Neuron (in vitro differentiated cells): ENCODE results near the gene ARHGAP4.

Experiments
- H2AFZ ChIP-seq: one replicate; pipeline ENCODE4 v1.6.1; 2013; ENCODE audit warnings: low read depth, mild to moderate bottlenecking, inconsistent platforms, low read length, moderate library complexity
- H3K27me3 ChIP-seq: one replicate; pipeline ENCODE4 v1.6.1; 2013; ENCODE audit warnings: low read length; ENCODE audit not compliant: insufficient read depth
- H3K36me3 ChIP-seq: one replicate; pipeline ENCODE4 v1.6.1; 2013; ENCODE audit warnings: low read length; ENCODE audit not compliant: insufficient read depth
- H3K4me1 ChIP-seq: one replicate; pipeline ENCODE4 v1.6.1; 2013; ENCODE audit warnings: low read length; ENCODE audit not compliant: insufficient read depth
- H3K4me3 ChIP-seq: 2 replicates; pipeline ENCODE4 v1.5.1; 2013; ENCODE audit warnings: mild to moderate bottlenecking, low read length, moderate library complexity
- H3K9me3 ChIP-seq: one replicate; pipeline ENCODE4 v1.6.1; 2013; ENCODE audit warnings: low read length

The ARHGAP4 gene

DNA sequence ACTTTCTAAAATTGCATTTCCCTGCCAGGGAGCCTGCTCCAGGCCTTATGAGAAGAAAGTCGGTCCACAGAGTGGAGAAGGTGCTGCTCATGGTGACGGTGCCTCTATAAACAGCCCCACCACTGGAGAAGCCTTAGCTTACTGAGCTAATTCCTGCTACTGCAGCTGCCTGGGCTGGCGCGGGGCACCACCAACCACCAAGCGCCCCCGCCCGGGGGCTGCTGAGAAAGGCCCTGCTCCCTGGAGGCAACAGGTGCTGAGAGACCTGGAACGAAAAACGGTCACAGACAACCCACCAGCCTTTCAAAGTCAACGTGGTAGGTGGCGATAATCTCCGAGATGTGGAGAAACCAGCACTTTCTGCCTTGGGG lies 42.7 kb upstream of the ARHGAP4 start:
- H3K4me1 ChIP-seq = peaks cover 38% of the 10 kb centered on the region
- H3K4me3 ChIP-seq = peak overlapping the region; percentile 96
- no peaks in the 10 kb centered on the region for H3K27me3 ChIP-seq
- H3K36me3 ChIP-seq = peaks cover 5% of the 10 kb centered on the region
- H2AFZ ChIP-seq = no peak overlapping the region
- no peaks in the 10 kb centered on the region for H3K9me3 ChIP-seq

GRCh38 chrX:153968255-153968654 lies 42.2 kb upstream of the ARHGAP4 start:
- peaks cover 9% of the 10 kb centered on the region for H3K36me3 ChIP-seq
- H3K4me3 ChIP-seq = no peak overlapping the region

DNA sequence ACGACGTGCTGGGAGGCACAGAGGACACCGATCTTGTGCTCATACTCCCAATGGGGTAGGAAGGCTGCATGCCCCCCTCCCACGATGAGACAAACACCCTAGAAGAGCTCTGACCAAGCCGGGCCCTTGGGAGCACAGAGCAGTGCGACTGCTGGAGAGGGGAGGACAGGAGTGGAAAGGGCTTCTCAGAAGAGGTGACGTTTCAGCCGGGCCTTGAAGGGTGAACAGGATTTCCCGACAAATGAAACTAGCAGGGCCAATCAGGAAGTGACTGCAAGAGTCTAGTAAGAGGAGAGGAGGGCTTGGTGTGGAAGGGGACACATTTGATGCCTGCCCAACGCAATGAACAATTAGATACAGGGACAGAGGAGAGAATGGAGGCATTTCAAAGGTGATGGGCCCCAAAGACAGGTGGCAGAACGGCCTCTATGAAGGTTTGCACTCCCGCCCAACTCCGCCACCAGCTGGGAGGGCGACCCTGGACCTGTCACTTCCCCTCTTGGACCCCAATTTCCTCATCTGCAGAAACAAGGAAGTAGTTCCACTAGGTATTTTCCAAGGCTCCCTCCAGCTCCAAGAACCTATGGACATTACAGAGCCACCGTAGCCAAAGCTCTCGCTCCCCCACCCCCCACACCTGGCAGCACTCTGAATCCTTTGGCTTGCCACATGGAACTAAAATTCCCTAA lies 41.6 kb upstream of the ARHGAP4 start:
- Histone ChIP-seq H3K4me3 (no peak overlapping the region), H3K9me3 (no peaks in the 10 kb centered on the region), H3K4me1 (peaks cover 30% of the 10 kb centered on the region), H2AFZ (no peak overlapping the region), H3K36me3 (peaks cover 10% of the 10 kb centered on the region), H3K27me3 (no peaks in the 10 kb centered on the region)

More at GRCh38 chrX:153968255-153968654, 42.2 kb upstream of the ARHGAP4 start:
- peaks cover 33% of the 10 kb centered on the region for H3K4me1 ChIP-seq
- H3K9me3 ChIP-seq = no peaks in the 10 kb centered on the region
- no peak overlapping the region for H2AFZ ChIP-seq
- no peaks in the 10 kb centered on the region for H3K27me3 ChIP-seq

DNA sequence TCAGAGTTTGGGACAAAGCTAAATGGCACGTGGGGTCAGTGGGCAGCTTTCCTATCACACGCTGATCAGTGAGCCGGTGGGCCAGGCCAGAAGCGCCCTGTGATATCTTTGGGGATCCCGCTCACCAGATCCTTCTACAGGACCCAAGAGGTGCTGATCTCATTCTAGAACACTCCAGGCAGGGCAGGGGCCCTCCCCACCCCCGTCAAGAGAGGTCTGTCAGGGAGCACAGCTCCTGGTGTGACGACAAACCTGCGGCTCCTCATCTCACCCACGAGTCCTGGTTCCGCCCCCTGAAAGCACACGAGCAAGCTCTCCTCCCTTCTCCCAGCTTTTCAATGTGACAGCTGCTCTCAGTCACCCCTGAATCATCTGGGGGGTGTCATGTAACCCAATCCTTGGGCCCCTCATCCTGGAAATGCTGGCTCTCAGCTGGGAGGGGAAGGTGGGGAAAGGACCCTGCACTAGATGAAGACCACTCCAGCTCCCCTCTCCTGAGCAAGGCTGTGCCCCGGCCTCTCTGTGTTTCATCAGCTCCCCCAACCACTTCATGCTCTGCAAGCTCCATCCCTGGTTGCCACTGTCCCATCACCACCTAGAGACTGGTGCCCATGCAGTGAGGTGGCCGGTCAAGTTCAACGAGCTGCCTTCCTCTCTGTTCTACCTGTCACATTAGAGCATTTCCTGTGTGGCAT lies 40.9 kb upstream of the ARHGAP4 start:
- no peaks in the 10 kb centered on the region for H3K27me3 ChIP-seq

DNA sequence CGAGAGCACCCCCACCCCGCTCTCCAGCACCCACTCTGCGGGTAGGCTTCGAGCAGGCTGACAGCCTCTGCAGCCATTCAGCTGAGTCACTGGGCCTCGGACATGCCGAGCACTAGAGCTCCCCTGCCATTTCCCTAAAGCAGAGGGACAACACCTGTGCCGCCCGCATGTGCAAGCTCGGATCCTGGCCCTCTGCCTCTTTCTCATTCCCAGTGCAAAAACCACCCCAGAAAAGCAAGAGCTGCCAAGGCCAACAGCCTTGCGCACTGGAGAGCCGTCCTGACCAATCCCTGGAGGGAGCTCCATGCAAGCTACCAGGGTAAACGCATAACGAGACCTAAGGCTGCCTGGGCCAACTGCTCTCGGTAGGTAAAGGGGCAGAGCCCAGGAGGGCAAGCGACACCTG lies 40.2 kb upstream of the ARHGAP4 start:
- peaks cover 24% of the 10 kb centered on the region for H3K36me3 ChIP-seq
- H3K4me3 ChIP-seq = no peak overlapping the region
- peaks cover 30% of the 10 kb centered on the region for H3K4me1 ChIP-seq
- H2AFZ ChIP-seq = no peak overlapping the region
- H3K27me3 ChIP-seq = no peaks in the 10 kb centered on the region
- no peaks in the 10 kb centered on the region for H3K9me3 ChIP-seq

More for the DNA sequence above, 40.9 kb upstream of the ARHGAP4 start:
- H3K4me3 ChIP-seq = no peak overlapping the region
- H3K9me3 ChIP-seq = no peaks in the 10 kb centered on the region
- no peak overlapping the region for H2AFZ ChIP-seq
- peaks cover 17% of the 10 kb centered on the region for H3K36me3 ChIP-seq
- peaks cover 30% of the 10 kb centered on the region for H3K4me1 ChIP-seq

- peaks cover 30% of the 10 kb centered on the region for H3K4me1 ChIP-seq
- no peak overlapping the region for H2AFZ ChIP-seq
- H3K36me3 ChIP-seq = peaks cover 32% of the 10 kb centered on the region
- no peaks in the 10 kb centered on the region for H3K27me3 ChIP-seq
- H3K4me3 ChIP-seq = no peak overlapping the region
- H3K9me3 ChIP-seq = no peaks in the 10 kb centered on the region
These were observed 39.3 kb upstream of the ARHGAP4 start for GRCh38 chrX:153965406-153965805.

DNA sequence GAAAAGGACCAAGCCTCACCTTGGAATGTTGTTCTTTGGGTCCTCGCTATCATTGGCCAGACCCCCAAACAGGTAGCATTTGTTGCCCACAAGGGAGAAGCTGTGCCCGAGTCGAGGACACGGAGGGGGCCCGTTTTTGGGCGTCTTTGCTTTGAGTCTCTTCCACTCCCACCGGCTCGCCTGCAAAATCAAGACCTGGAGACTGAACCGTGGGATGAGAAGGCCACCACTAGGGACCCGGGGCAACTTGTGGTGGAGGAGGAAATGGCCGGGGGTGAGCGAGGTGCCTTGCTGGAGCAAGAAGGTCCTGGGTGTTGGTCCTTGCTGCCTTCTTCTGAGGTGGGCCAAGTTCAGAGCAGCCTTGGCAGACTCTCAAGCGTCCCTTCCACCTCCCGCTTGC lies 38.0 kb upstream of the ARHGAP4 start:
- peaks cover 22% of the 10 kb centered on the region for H3K4me1 ChIP-seq
- H3K4me3 ChIP-seq = no peak overlapping the region
- H3K9me3 ChIP-seq = no peaks in the 10 kb centered on the region
- peaks cover 45% of the 10 kb centered on the region for H3K36me3 ChIP-seq
- H3K27me3 ChIP-seq = no peaks in the 10 kb centered on the region
- no peak overlapping the region for H2AFZ ChIP-seq

GRCh38 chrX:153963546-153963945 lies 37.5 kb upstream of the ARHGAP4 start:
- peaks cover 16% of the 10 kb centered on the region for H3K4me1 ChIP-seq
- H2AFZ ChIP-seq = no peak overlapping the region
- H3K27me3 ChIP-seq = no peaks in the 10 kb centered on the region
- H3K4me3 ChIP-seq = no peak overlapping the region
- H3K9me3 ChIP-seq = no peaks in the 10 kb centered on the region
- peaks cover 51% of the 10 kb centered on the region for H3K36me3 ChIP-seq

- no peaks in the 10 kb centered on the region for H3K9me3 ChIP-seq
- H3K4me3 ChIP-seq = no peak overlapping the region
- no peaks in the 10 kb centered on the region for H3K4me1 ChIP-seq
- H3K27me3 ChIP-seq = no peaks in the 10 kb centered on the region
- H2AFZ ChIP-seq = no peak overlapping the region
- H3K36me3 ChIP-seq = peaks cover 70% of the 10 kb centered on the region
These were observed 35.2 kb upstream of the ARHGAP4 start for GRCh38 chrX:153961292-153961691.

DNA sequence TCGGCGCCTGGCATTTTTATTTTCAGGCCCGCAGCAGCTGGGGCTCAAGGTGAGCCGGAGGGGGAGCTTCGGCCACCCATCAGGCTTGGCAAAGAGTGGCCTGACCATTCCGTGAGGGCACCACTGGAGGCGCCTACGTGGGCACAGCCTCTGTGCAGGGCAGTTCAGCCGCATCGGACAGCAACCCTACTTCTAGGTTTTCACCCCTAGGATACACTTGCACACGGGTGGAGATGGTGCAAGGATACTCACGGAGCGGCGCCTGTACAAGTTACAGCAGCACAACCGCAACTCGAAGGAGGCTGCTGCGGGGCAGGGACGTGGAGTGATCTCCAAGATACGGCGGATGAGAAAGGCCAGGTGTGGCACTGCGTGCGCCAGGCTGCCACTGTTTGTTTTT lies 34.7 kb upstream of the ARHGAP4 start:
- H2AFZ ChIP-seq = no peak overlapping the region
- no peak overlapping the region for H3K4me3 ChIP-seq
- H3K9me3 ChIP-seq = no peaks in the 10 kb centered on the region
- peaks cover 75% of the 10 kb centered on the region for H3K36me3 ChIP-seq
- no peaks in the 10 kb centered on the region for H3K4me1 ChIP-seq
- H3K27me3 ChIP-seq = no peaks in the 10 kb centered on the region

DNA sequence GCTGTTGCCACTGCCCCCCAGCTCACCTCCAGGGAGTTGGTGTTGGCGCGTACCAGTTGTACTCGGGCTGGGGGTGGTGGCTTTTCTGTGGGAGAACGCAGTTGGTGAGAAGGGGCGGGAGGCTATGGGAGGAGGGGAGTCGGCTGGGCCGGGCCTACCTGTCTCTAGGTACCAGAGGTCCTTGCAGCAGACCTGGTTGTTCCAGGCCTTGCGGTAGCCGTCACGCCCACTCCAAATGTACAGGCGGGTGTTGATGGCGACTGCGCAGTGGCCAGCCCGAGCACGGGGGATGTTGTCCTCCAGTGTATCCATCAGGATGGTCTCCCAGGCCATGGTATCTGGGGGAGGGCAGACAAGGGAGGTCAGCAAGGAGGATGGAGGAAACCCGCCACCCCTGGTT lies 34.0 kb upstream of the ARHGAP4 start:
- H3K9me3 ChIP-seq = no peaks in the 10 kb centered on the region
- no peak overlapping the region for H2AFZ ChIP-seq
- H3K4me1 ChIP-seq = no peaks in the 10 kb centered on the region
- no peaks in the 10 kb centered on the region for H3K27me3 ChIP-seq
- no peak overlapping the region for H3K4me3 ChIP-seq
- H3K36me3 ChIP-seq = peaks cover 80% of the 10 kb centered on the region

DNA sequence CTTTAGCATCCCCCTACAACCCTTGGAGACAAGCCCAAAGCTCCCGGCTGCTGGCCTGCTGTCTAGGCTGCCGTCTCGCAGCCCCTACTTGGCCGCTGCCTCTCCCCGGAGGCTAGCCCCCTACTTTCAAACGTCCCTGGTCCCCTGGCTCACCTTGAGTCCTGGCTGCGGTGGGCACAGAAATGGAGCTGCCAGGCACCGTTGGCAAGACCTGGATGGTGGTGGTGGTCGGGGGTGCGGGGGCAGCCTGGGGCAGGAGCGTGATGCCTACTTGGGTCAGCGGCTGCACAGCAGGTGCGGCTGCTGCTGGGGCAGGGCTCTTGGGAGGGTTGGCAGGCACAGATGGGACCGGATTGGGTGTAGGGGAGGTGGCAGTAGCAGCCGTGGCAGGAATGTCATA lies 33.6 kb upstream of the ARHGAP4 start:
- Histone ChIP-seq H3K9me3 (no peaks in the 10 kb centered on the region), H2AFZ (no peak overlapping the region), H3K36me3 (peaks cover 81% of the 10 kb centered on the region), H3K27me3 (no peaks in the 10 kb centered on the region), H3K4me1 (no peaks in the 10 kb centered on the region), H3K4me3 (no peak overlapping the region)

- Histone ChIP-seq H3K9me3 (no peaks in the 10 kb centered on the region), H3K4me3 (no peak overlapping the region), H3K4me1 (no peaks in the 10 kb centered on the region), H2AFZ (no peak overlapping the region), H3K36me3 (peaks cover 84% of the 10 kb centered on the region), H3K27me3 (no peaks in the 10 kb centered on the region)
These were observed 32.5 kb upstream of the ARHGAP4 start for GRCh38 chrX:153958605-153959004.
